ENCODE results near the gene USH1G.
"Not testable (repeated sequence)": the region's sequence is repeated elsewhere in the genome, so short reads cannot be mapped to it uniquely, and the experiment has no call there.

Gene USH1G

GRCh38 chr17:74873037-74873873 is 49.8 kb downstream of the USH1G start:
- DNase-seq: peak; percentile 100

DNA sequence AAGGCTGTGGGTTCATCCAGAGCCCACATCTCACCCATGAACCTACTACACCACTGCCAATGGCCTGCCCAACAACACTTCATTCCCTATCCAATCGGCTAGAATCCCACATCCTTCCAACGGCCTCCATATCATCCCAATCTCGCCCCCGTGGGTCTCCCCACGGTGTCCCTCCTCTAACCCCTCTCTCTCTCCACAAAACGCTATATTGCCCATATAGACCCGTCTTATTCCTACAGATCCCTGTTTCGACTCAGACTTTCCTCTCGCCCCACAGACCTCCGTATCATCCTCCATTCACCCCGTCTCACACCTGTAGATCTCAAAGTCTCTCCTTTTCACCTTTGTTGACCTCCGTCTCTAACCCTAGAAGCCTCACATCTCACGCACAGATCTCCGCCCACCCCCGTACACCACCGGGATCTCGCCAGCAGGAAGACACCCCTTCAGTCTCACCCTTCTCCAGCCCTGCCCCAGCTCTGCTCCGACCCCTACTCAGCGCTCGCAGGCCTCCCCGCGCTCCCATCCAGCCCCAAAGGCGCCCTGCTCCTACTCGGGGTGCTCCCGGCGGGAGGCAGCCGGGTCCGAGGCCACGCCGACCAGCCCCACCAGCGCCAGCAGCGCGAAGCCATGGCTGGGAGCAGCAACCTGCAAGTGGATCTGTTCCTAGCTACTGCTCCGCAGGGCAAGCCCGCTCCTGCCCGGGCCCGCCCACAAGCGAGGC is 50.6 kb downstream of the USH1G start, which contains the start of gene FDXR:
FDXR (minus strand) TSS at position 682 of the 724 bp plus-strand sequence; CDS start at position 632, 50 bp downstream.
- no peak for DNase-seq

DNA sequence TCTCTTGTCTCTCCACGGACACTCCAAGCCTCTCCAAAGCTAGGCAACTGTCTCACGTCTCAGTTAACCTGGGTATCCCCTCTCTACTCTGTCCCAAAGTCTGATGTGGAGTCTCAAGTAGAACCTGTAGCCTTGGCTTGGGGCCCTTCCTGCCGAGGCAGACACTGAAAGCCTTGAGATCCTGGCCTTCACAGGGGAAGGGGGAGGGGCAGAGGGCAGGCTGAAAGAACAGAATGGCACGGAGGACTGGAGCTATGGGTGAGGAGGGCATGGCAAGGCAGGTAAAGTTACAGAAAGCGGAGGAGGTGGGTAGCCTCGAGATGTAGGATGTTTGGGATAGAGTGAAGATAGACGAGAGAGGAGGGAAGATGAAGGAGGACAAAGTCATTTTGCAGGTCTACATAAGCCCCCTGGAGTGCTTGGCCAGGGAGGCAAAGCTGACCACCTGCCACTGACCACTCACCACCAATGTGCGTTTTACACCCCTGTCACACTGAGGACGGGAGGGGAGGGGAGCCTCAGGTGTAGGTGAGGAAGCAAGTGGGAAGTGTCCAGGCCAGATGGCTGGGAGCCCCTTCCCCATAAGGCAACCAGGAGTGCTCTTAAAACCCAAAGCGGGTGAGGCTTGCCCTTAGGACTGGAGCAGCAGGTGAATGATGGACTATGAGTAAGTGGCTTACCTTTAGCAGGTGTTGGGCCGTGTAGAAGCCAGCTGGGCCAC is 51.5 kb downstream of the USH1G start:
- no peak for DNase-seq

DNA sequence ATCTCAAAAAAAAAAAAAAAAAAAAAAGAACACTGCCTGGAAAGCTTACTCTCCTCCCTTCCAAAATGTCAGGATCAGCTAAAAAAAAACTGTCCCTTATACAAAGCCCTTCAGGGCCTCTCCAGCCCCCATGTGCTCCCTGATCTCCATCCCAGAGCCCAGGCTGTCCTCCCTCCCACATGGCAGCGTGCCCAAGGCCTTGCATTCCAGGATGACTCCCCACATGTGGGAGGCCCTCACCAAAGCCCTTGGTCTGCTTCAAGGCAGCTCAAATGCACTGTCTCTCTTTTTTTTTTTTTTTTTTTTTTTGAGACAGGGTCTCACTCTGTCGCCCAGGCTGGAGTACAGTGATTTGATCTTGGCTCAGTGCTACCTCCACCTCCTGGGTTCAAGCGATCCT is 52.5 kb downstream of the USH1G start:
- no peak for DNase-seq

DNA sequence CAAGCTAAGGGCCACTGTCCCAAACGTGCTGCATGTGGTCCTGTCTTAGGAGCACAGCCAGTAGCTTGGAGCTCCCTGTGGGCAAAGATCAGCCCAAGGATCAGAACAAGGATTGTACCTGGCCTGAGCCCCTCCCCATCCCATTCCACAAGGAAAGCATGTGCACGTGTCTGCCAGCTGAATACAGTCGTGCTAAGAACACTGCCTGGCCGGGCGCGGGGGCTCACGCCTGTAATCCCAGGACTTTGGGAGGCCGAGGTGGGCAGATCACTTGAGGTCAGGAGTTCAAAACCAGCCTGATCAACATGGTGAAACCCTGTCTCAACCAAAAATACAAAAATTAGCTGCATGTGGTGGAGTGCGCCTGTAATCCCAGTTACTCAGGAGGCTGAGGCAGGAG is 53.0 kb downstream of the USH1G start:
- not testable (repeated sequence) for DNase-seq

- no peak for DNase-seq
These were observed 54.2 kb downstream of the USH1G start for GRCh38 chr17:74868908-74869255.

DNA sequence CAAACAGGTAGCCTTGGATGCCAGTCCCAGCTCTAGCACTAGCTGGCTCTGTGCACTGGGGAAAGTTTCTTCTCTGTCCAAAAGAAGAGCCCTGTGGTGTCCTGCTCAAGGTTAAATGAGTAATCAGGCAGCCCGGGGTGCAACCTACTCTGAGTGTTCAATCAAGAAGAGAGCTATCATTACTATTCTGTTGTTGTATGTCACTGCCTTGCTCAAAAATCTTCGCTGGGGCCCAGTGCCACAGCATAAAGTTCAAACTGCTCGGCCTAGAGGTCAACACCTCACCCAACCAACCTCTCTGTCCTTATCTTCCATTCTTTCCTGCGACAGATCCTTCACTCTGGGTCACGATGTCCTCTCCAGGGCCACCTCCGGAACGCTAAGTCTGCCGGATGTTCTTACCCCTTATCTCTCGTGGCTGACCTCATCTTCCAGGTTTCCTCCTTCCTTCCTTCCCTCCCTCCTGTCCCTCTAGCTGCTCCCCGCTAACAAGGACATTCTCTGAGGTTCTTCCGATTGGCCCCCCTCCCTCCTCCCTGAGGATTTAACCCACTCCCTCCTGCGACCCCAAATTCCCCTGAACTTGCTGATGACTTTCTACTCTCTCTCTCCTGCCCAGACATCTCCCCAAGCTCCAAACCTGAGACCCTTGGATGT is 54.7 kb downstream of the USH1G start:
- no peak for DNase-seq

DNA sequence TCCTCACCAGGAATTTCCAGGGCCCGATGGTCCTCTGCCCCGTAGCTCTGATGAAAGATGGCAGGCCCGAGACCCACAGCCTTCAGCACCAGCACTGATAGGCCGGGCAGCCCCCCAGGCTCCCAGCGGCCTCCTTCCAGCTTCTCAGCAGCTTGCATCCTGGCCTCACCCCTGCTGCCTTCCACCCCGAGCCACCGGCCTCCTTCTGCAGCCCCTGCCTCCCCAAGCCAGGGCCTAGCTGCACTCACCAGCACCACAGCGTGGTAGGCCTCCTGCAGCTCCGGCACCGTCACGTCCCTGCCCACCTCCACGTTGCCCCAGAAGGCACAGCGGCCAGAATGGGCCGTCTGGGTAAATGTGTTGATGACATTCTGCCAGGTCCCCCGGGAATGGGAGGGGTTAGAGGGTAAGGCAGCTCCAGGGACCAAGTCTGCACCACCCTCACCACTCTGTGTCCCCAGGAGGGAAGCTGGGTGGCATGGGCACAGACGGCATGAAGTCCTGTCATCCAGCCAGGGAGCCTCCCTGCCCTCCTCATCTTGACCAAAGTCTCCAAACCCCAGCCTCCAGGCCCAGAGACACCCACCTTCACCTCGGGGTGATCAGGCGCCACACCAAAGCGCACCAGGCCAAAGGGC is 56.7 kb downstream of the USH1G start:
- no peak for DNase-seq
